Caki2 (cell line): ENCODE measurements around the gene FOSL1. TPM values are rescaled to one million over a fixed set of nuclear protein-coding genes. Genes with fewer than 3 reads are reported as not detected.

Experiments
- DNase-seq: peaks from one replicate; pipeline ENCODE4 v3.0.0-alpha.2; 2015; ENCODE audit warnings: low read depth
- in situ Hi-C: cut with HindIII; loops from 2 replicates; pipeline ENCODE4 v1.10.0; 2016; ENCODE audit warnings: low sequenced_read_pairs, low pct_unique_long_range_greater_than_20kb, mixed read lengths
- total RNA-seq: library from RNA; depleted of rRNA; stranded (reverse); fragments of >200 nt; shearing (Covaris generic); gene quantifications from 2 replicates; pipeline ENCODE4 v1.2.3, GENCODE V29; 2014; ENCODE audit warnings: low replicate concordance

FOSL1 gene
- total RNA-seq, 1 experiment from 2014 or later, result 67.3 TPM

- DNase-seq, result no peak
- in situ Hi-C loops, result no loop called here
These were observed 30.4 kb downstream of the FOSL1 start for GRCh38 chr11:65869643-65870306.

DNA sequence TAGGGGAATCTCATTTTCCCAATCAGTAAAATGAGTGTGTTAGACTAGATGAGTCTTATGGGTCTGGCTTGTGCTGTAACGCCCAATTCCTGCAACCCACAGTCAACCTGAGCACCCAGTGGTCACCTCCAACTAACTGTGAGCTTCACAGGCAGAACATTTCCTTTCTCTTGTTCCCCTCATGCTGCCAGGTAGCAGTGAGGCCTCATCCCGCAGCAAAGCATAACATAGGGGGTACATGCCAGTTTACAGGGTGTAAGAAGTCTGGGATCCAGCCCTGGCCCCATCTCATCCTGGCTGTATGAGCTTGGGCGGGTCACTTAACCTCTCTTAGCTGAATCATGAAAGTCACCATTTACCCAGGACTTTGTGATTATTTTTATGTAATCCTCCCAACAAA, 31.3 kb downstream of the FOSL1 start:
- no peak for DNase-seq
- in situ Hi-C loops, result no loop called here

DNA sequence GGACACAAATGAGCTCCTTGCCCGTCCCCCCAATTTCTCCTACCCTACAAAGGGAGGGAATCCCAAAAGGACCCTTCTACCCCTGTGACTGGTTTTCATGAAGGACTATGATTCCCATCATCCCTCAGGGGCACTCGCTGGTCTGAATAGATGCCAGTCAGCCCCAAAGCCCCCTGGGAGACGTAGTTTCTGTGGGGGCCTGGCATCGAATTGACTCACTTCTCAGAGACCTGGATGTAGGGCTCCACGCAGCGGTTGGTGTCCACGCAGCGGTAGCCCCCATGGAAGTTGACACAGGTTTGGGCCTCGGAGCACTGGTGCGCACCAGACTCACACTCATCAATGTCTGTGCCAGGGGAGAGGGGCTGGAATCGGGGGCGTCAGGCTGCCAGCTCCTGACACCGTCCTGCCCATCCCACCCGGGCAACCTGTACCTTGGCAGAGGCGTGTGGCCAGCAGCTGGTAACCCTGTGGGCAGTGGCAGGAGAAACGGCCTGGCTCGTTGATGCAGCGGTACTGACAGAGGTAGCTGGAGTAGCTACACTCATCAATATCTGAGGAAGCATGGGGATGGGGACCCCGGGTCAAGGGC, 32.0 kb downstream of the FOSL1 start:
- no peak for DNase-seq
- in situ Hi-C loops, result no loop called here

- in situ Hi-C loops, result no loop called here
- no peak for DNase-seq
These were observed 32.7 kb downstream of the FOSL1 start for GRCh38 chr11:65867284-65868071.

- in situ Hi-C loops, result no loop called here
- no peak for DNase-seq
These were observed 33.5 kb downstream of the FOSL1 start for GRCh38 chr11:65866509-65867283.

GRCh38 chr11:65865550-65866172, 34.5 kb downstream of the FOSL1 start:
- in situ Hi-C loops, result no loop called here
- no peak for DNase-seq

GRCh38 chr11:65864706-65865471, 35.3 kb downstream of the FOSL1 start:
- DNase-seq, result no peak

GRCh38 chr11:65863889-65864705, 36.1 kb downstream of the FOSL1 start:
- in situ Hi-C loops, result no loop called here
- no peak for DNase-seq

More at GRCh38 chr11:65864706-65865471, 35.3 kb downstream of the FOSL1 start:
- in situ Hi-C loops, result no loop called here

DNA sequence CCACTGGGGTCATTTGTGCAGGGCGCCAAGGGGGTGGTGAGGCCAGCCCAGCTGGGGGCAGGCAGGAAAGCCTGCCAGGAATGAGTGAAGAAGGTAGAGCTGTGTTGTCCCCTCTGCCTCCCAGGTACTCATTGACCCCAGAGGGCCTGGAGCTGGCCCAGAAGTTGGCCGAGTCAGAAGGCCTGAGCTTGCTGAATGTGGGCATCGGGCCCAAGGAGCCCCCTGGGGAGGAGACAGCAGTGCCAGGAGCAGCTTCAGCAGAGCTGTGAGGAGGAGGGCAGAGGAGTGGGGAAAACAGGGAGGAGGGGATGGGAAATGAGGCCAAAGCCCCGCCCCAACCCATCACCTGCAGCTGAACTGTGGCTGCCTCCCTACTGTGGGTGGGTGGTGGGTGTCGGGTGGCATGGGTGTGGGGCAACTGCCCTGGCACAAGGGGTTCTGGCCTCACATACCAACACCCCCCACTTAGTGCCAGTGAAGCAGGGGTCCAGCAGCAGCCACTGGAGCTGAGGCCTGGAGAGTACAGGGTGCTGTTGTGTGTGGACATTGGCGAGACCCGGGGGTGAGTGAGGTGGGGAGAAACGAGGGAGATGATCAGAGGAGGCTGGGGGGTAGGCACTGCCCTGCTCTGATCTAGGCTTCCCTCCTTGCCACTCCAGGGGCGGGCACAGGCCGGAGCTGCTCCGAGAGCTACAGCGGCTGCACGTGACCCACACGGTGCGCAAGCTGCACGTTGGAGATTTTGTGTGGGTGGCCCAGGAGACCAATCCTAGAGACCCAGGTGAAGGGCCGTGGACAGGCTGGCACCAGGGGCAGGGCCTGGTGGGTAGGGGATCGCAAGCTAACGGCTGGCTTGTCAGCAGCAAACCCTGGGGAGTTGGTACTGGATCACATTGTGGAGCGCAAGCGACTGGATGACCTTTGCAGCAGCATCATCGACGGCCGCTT, 37.0 kb downstream of the FOSL1 start:
- no peak for DNase-seq

GRCh38 chr11:65862191-65862735, 37.9 kb downstream of the FOSL1 start:
- in situ Hi-C loops, result no loop called here
- no peak for DNase-seq

More for the DNA sequence above, 37.0 kb downstream of the FOSL1 start:
- in situ Hi-C loops, result no loop called here

DNA sequence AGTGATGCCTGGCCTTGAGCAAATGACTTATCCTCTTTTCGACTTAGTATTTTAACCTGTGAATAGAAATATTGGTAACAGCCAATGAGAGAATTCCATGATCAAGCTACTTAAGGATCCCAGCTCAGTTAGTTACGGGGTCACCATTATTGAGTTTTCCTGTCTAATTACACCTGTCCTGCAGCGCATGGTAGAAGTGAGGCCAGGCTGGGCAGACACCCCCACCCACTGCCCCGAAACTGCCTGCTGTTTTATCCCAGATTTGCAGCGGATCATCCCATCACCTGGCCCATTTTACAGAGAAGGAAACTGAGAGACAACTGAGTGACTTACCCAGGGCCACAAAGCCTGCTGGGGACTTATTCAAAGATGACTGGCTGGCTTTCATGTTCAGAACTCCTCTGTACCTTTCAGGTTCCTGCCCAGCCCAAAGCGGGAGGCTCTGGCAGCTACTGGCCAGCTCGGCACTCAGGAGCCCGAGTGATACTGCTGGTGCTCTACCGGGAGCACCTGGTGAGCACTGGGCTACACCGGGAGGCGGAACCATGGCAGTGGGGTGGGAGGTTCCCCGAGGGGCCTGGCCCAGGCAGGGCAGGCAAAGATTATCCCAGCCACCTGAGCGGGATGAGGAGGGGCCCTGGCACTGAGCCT, 38.5 kb downstream of the FOSL1 start:
- in situ Hi-C loops, result no loop called here
- DNase-seq, result no peak

GRCh38 chr11:65861165-65861505, 39.1 kb downstream of the FOSL1 start:
- DNase-seq, result no peak
- in situ Hi-C loops, result no loop called here

- DNase-seq, result peak; percentile 97
- in situ Hi-C loops, result no loop called here
These were observed 39.7 kb downstream of the FOSL1 start, which contains the start of gene MUS81 for GRCh38 chr11:65860278-65861164. Gene MUS81, plus strand, starts transcription at chr11:65860433. Its CDS starts 321 bp downstream, at chr11:65860754.

GRCh38 chr11:65859812-65860277, 40.3 kb downstream of the FOSL1 start:
- no peak for DNase-seq
- in situ Hi-C loops, result no loop called here
